Endothelial cell (in vitro differentiated cells): Measurements from ENCODE around the gene PARL. TPM values are rescaled to one million over a fixed set of nuclear protein-coding genes. Genes with fewer than 3 reads are reported as not detected.
A peak's percentile ranks its signal among the peaks of the same experiment; 100 is the strongest.

Experiments used
- DNase-seq: peaks from one replicate; pipeline ENCODE4 v3.0.0; 2021; ENCODE audit warnings: low spot score
- H3K27ac Mint-ChIP-seq: one replicate; pipeline ENCODE4 v1.8.0; 2021; ENCODE audit warnings: mixed read lengths, inconsistent platforms; ENCODE audit not compliant: unreplicated experiment
- H3K27me3 Mint-ChIP-seq: one replicate; pipeline ENCODE4 v1.8.0; 2021; ENCODE audit warnings: mild to moderate bottlenecking, moderate library complexity, mixed read lengths, inconsistent platforms; ENCODE audit not compliant: unreplicated experiment
- H3K36me3 Mint-ChIP-seq: one replicate; pipeline ENCODE4 v1.8.0; 2021; ENCODE audit warnings: mild to moderate bottlenecking, low read depth, mixed read lengths, inconsistent platforms; ENCODE audit not compliant: unreplicated experiment
- H3K4me1 Mint-ChIP-seq: one replicate; pipeline ENCODE4 v1.8.0; 2021; ENCODE audit warnings: mild to moderate bottlenecking, mixed read lengths, inconsistent platforms; ENCODE audit not compliant: unreplicated experiment
- H3K4me3 Mint-ChIP-seq: one replicate; pipeline ENCODE4 v1.8.0; 2021; ENCODE audit warnings: mild to moderate bottlenecking, mixed read lengths, inconsistent platforms; ENCODE audit not compliant: unreplicated experiment
- H3K9me3 Mint-ChIP-seq: one replicate; pipeline ENCODE4 v1.8.0; 2021; ENCODE audit warnings: mixed read lengths, inconsistent platforms; ENCODE audit not compliant: unreplicated experiment
- total RNA-seq: library from RNA; stranded (reverse); fragmentation: NEBNext Ultra II Directional; extraction: Animal tissue kit (Norgen Biotek cat#: 25700); gene quantifications from one replicate; pipeline ENCODE4 v1.2.1, GENCODE V29; 2021; ENCODE audit not compliant: unreplicated experiment
- TF ChIP-seq, protein P1 (sequence below): fragments of 200-600 bp; sonication (generic); IDR thresholded peaks from one replicate; pipeline ENCODE4 v1.5.0; 2021; ENCODE audit warnings: antibody characterized with exemption; ENCODE audit not compliant: unreplicated experiment

PARL gene
- total RNA-seq, 1 donor from 2014 or later, result 62.9 TPM

DNA sequence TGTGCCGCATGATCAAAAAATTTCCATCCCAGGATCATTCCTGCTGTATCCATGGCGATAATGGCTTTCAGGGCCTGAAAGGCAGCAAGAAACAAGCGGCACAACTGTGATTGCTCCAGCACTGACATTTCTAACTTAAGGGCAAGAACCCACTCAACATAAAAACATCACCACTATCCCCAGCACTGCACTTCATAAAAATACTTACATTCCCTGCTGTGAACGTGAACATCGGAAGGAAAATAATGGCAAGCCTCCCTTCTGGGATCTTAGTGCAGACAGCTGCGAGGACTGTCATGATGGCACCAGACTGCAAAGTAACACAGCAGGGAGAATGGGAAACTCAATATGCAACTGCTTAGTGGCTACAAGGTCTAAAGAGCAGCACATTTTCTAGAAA, 51.2 kb downstream of the PARL start:
- H3K4me1 Mint-ChIP-seq, result no peaks in the 10 kb centered on the region
- H3K9me3 Mint-ChIP-seq, result no peaks in the 10 kb centered on the region
- no peak for DNase-seq
- no peak overlapping the region for H3K27ac Mint-ChIP-seq
- no peaks in the 10 kb centered on the region for H3K27me3 Mint-ChIP-seq
- TF ChIP-seq, protein P1, sequence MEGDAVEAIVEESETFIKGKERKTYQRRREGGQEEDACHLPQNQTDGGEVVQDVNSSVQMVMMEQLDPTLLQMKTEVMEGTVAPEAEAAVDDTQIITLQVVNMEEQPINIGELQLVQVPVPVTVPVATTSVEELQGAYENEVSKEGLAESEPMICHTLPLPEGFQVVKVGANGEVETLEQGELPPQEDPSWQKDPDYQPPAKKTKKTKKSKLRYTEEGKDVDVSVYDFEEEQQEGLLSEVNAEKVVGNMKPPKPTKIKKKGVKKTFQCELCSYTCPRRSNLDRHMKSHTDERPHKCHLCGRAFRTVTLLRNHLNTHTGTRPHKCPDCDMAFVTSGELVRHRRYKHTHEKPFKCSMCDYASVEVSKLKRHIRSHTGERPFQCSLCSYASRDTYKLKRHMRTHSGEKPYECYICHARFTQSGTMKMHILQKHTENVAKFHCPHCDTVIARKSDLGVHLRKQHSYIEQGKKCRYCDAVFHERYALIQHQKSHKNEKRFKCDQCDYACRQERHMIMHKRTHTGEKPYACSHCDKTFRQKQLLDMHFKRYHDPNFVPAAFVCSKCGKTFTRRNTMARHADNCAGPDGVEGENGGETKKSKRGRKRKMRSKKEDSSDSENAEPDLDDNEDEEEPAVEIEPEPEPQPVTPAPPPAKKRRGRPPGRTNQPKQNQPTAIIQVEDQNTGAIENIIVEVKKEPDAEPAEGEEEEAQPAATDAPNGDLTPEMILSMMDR, result no peak
- H3K36me3 Mint-ChIP-seq, result peaks cover 21% of the 10 kb centered on the region
- H3K4me3 Mint-ChIP-seq, result no peak overlapping the region

DNA sequence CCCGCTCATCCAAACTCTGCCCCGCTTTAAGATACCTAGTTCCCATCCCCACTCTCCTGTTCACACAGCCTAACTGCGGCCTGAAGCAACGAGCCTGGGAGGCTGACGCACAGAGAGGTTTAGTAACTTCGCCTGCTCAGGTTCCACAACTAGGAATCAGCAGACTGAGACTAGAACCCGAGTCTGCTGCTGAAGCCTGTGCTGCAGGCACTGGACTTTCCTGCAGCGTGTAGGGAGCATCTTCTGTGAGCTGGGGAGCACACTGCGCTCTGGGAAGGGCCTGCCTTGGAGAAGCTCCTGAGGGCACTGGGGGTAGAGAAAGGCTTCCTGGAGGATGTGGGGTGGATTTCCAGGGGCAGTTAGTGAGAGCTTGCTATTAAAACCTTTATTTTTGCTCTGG, 54.5 kb downstream of the PARL start:
- peaks cover 3% of the 10 kb centered on the region for H3K4me1 Mint-ChIP-seq
- H3K36me3 Mint-ChIP-seq, result peaks cover 34% of the 10 kb centered on the region
- H3K27me3 Mint-ChIP-seq, result no peaks in the 10 kb centered on the region
- H3K9me3 Mint-ChIP-seq, result no peaks in the 10 kb centered on the region
- DNase-seq, result no peak
- no peak overlapping the region for H3K27ac Mint-ChIP-seq
- H3K4me3 Mint-ChIP-seq, result no peak overlapping the region
- TF ChIP-seq, protein P1, result no peak

DNA sequence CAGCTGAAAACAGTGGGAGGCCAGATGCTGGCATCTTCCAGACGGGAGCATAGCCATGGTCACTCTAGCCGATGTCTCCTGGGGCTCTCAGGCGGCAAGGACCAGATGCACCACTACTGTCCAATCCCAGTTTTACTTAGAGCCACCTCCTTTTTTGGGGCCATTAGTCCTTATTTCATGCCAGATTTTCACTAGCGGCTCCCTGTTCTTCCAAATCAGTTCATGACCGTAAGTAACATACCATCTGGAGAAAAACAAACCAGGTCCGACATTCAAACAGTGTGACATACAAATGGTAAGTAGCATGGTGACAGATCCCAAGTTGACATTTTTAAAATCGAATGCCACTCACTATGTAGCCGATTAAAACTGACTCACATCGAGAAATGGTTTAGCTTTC, 55.2 kb downstream of the PARL start:
- no peak for DNase-seq
- peak overlapping the region; percentile 40 for H3K4me3 Mint-ChIP-seq
- H3K4me1 Mint-ChIP-seq, result peaks cover 3% of the 10 kb centered on the region
- no peak overlapping the region for H3K27ac Mint-ChIP-seq
- TF ChIP-seq, protein P1, result no peak
- H3K9me3 Mint-ChIP-seq, result no peaks in the 10 kb centered on the region
- peaks cover 34% of the 10 kb centered on the region for H3K36me3 Mint-ChIP-seq
- H3K27me3 Mint-ChIP-seq, result peaks cover under 1% of the 10 kb centered on the region

DNA sequence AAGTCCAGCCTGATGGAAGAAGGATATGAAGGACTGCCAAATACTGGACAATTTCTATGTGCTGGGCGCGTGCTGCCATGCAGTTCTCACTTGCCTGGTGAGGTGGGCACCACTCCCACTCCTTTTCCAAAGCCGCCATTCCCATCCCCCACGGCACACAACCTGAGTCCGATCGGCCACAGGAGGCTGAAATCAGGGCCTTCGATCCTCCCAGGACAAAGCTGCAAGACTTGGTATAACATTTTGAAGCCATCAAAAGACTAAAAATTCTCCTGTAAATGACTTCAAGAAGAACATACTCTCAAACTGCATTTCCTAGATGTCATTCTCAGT, 56.2 kb downstream of the PARL start:
- TF ChIP-seq, protein P1, result no peak
- H3K36me3 Mint-ChIP-seq, result peaks cover 33% of the 10 kb centered on the region
- H3K4me3 Mint-ChIP-seq, result no peak overlapping the region
- peaks cover 9% of the 10 kb centered on the region for H3K27me3 Mint-ChIP-seq
- DNase-seq, result no peak
- no peak overlapping the region for H3K27ac Mint-ChIP-seq
- no peaks in the 10 kb centered on the region for H3K9me3 Mint-ChIP-seq
- peaks cover 10% of the 10 kb centered on the region for H3K4me1 Mint-ChIP-seq

DNA sequence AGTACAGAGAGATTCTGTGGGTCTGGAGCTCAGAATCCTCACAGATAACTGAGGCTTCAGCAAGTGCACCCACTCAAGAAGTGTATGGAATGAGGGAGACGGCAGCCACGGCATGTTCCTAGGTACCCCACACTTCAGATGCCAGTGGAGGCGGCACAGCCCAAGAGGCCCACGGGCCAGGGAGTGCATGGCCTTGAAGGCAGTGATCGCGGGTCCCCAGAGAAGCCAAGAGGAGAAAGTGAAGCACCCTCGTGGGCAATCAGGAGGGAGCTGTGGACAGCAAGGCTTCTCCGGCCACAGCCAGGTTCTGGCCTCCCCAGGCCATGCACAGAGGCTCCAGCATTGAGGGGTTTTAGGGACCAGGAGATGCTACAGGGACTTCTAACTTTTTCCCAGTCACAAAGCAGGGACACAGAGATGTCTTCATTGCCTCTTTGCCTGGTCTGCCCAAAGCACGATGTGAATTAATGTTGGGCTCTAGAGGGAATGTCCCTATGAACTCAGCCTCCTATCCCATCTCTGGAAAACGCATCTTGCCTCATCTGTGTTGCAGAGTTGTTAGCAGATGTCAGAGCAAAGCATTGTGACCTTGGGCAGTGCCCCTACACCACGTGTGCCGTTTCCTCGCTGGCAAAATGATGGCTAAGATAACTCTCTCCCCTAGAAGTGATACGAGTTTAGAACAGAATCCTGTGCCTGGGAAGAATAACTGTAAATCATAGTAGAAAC, 56.7 kb downstream of the PARL start:
- peaks cover 30% of the 10 kb centered on the region for H3K36me3 Mint-ChIP-seq
- no peaks in the 10 kb centered on the region for H3K9me3 Mint-ChIP-seq
- TF ChIP-seq, protein P1, result no peak
- peaks cover 9% of the 10 kb centered on the region for H3K27me3 Mint-ChIP-seq
- no peak for DNase-seq
- H3K4me1 Mint-ChIP-seq, result peaks cover 10% of the 10 kb centered on the region
- H3K4me3 Mint-ChIP-seq, result no peak overlapping the region
- H3K27ac Mint-ChIP-seq, result no peak overlapping the region
